KOPT-K1 (cell line): ENCODE results near the gene DDOST.

ENCODE experiments used
- H3K27ac ChIP-seq: fragments of 200-600 bp; sonication (generic); 2 replicates; pipeline ENCODE4 v1.5.1; 2016; ENCODE audit warnings: antibody characterized with exemption, mild to moderate bottlenecking, low read depth, low read length; ENCODE audit not compliant: poor library complexity, severe bottlenecking
- H3K36me3 ChIP-seq: fragments of 200-600 bp; sonication (generic); 2 replicates; pipeline ENCODE4 v1.5.1; 2017; ENCODE audit warnings: antibody characterized with exemption, mild to moderate bottlenecking, low read length, moderate library complexity; ENCODE audit not compliant: insufficient read depth
- H3K9me3 ChIP-seq: fragments of 200-600 bp; sonication (generic); 2 replicates; pipeline ENCODE4 v1.5.1; 2017; ENCODE audit warnings: antibody characterized with exemption, low read length, mild to moderate bottlenecking; ENCODE audit not compliant: insufficient read depth, poor library complexity, severe bottlenecking

Gene DDOST

GRCh38 chr1:20661207-20662109, at the start of gene DDOST:
DDOST (minus strand) TSS chr1:20661369; CDS start chr1:20661350, 19 bp downstream.
- no peaks in the 10 kb centered on the region for H3K9me3 ChIP-seq
- peaks cover 36% of the 10 kb centered on the region for H3K36me3 ChIP-seq
- peak within 1 kb of the TSS; percentile 83 for H3K27ac ChIP-seq

DNA sequence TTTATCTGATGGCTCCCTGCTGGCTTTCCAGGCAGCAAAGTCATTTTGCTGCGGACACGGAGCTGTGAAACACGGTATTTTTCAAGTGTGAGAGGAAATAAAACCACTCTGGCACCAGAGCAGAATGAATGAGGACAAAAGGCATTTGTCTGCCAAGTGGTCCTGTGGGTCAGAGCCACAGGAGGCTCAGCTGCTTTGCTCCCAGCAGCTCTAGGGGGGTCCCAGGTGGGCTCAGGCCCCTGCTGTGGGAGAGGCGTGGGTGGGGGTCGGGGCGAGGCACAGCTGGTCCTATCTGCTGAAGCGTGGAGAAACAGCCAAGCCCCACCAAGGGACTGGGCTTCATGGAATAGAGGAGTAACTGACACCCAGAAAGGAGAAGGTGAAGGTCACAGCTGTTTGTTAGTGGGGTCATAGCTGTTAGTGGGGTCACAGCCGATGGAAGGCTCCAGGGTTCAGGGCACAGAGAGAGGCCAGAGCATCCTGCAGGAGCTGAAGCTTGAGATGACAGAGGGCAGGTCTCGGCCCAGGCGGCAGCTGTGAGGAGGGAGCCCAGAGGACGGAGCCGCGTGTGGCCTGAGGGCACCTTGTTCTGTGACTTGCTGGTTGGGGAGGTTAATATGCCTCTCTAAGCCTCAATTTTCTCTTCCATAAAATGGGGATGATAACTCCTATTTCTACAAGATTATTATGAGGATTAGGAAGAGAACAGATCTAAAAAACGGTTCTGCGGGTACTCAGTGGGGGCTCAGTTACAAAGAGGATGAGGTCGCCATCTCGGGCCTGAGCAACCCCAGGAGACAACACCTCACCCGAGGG, 49.5 kb upstream of the DDOST start:
- H3K36me3 ChIP-seq = no peaks in the 10 kb centered on the region
- H3K9me3 ChIP-seq = no peaks in the 10 kb centered on the region
- no peak overlapping the region for H3K27ac ChIP-seq

DNA sequence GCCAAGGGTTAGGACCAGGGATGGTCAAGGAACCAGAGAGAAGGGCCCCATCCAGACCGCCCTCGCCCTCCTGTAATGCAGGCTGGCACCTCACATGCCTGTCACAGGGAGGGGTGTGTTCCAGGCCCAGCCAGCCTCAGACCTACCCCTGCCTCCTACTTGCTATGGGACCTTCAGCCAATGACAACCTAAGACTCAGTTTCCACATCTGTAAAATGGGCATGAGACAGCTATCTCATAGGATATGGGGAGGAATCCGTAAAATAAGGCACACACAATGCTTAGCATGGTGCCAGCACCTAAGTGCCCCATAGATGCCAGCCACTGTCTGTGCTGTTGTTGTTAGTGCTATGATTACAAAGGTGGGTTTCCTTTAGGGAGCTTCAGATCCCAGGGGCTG, 48.7 kb upstream of the DDOST start:
- Histone ChIP-seq H3K36me3 (no peaks in the 10 kb centered on the region), H3K9me3 (no peaks in the 10 kb centered on the region), H3K27ac (no peak overlapping the region)

- Histone ChIP-seq H3K36me3 (no peaks in the 10 kb centered on the region), H3K9me3 (no peaks in the 10 kb centered on the region), H3K27ac (no peak overlapping the region)
These were observed 47.7 kb upstream of the DDOST start for GRCh38 chr1:20708891-20709290.

DNA sequence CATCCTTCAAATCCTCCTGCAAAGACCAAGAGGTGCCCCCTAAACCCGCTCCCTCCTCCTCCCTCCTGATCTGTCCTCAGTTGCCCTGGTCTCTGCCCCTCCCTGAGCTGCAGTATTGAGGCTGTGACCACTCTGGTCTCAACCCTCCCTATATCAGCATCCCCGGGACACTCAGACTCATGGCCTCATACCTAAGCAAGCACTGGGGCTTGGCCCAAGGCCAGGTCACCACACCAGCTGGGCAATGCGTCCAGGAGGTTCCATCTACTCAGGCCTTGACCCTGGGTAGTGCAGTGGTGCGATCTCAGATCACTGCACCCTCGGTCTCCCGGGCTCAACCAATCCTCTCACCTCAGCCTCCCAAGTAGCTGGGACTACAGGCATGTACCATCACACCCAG, 46.9 kb upstream of the DDOST start:
- Histone ChIP-seq H3K9me3 (no peaks in the 10 kb centered on the region), H3K27ac (no peak overlapping the region), H3K36me3 (no peaks in the 10 kb centered on the region)

- no peaks in the 10 kb centered on the region for H3K9me3 ChIP-seq
- H3K36me3 ChIP-seq = no peaks in the 10 kb centered on the region
These were observed 45.7 kb upstream of the DDOST start for GRCh38 chr1:20706841-20707240.

GRCh38 chr1:20705203-20705755, 44.1 kb upstream of the DDOST start:
- H3K27ac ChIP-seq = peak overlapping the region; percentile 34
- no peaks in the 10 kb centered on the region for H3K36me3 ChIP-seq
- H3K9me3 ChIP-seq = no peaks in the 10 kb centered on the region

More at GRCh38 chr1:20706841-20707240, 45.7 kb upstream of the DDOST start:
- no peak overlapping the region for H3K27ac ChIP-seq

DNA sequence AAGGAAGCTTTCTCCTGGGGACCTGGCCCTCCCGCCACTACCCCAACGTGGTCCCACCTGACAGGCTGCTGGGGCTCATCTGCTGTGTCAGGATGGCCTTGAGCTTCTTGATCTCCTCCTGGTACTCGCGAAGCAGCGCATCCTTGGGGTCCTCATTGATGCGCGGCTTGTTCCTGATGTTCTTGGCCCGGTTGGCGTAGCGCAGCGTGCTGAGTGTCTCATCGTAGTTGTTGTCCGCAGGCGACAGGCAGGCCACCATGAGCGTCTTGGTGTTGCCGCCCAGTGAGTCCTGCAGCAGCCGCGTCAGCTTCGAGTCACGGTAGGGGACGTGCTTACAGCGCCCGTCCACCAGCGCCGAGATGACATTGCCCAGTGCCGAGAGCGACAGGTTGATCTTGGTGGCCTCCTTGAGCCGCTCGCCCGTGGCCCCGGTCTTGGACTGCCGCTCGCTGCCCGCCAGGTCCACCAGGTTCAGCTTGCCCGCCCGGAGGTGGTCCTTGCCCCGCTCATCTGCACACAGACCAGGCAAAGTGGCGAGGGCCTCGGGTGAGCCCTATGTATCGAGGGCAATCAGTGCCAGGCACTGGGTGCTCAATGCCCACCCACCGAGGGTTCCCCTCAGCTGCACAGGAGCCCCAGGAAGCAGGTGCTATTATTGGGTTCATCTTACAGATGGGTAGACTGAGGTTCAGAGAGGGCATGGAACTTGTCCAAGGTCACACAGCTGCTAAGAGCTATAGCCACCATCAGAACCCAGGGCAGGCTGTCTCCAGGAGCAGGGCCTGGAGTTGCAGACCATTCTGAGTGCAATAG, 43.4 kb upstream of the DDOST start:
- no peaks in the 10 kb centered on the region for H3K9me3 ChIP-seq
- peak overlapping the region; percentile 34 for H3K27ac ChIP-seq
- H3K36me3 ChIP-seq = no peaks in the 10 kb centered on the region

GRCh38 chr1:20703124-20703756, 42.1 kb upstream of the DDOST start:
- Histone ChIP-seq H3K9me3 (no peaks in the 10 kb centered on the region), H3K36me3 (no peaks in the 10 kb centered on the region)

DNA sequence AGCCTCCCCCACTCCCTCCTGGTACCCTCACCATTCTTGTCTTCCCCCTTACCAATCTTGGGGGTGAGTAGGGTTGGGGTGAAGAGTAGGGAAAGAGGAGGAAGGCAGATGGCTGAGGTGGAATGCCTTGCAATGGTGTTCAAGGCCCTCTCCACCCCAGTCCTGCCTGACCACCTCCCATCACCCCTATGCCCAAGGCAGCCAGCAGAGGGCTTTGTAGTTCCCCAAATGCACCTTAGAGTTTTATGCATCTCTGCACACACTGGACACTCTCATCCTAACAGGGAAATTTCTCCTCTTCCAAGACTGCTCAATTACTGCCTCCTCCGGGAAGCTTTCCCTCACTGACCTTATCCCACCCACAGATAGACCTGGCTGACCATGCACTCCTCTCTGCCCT, 41.2 kb upstream of the DDOST start:
- H3K27ac ChIP-seq = no peak overlapping the region
- H3K36me3 ChIP-seq = no peaks in the 10 kb centered on the region

More at GRCh38 chr1:20703124-20703756, 42.1 kb upstream of the DDOST start:
- no peak overlapping the region for H3K27ac ChIP-seq

DNA sequence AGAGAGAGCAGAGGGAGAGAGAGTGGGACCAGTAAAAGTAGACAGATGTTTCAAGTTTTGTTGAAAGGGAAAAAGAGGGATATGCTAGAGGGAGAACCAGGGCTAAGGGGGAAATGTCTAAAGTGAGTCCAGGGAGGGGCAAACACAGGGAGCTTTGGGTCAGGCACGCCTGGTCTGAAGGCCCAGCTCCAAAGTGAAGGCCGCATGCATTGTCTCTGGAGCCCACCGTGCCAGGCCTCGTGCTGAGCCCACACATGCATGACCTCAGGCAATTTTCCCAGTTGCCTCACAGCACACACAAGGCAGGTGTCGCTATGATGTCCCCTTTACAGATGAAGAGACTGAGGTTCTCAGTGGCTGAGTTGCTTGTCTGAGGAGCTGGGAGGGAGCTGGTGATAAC, 40.7 kb upstream of the DDOST start:
- H3K9me3 ChIP-seq = no peaks in the 10 kb centered on the region
- no peaks in the 10 kb centered on the region for H3K36me3 ChIP-seq
- H3K27ac ChIP-seq = no peak overlapping the region

More for the DNA sequence above, 41.2 kb upstream of the DDOST start:
- H3K9me3 ChIP-seq = no peaks in the 10 kb centered on the region

DNA sequence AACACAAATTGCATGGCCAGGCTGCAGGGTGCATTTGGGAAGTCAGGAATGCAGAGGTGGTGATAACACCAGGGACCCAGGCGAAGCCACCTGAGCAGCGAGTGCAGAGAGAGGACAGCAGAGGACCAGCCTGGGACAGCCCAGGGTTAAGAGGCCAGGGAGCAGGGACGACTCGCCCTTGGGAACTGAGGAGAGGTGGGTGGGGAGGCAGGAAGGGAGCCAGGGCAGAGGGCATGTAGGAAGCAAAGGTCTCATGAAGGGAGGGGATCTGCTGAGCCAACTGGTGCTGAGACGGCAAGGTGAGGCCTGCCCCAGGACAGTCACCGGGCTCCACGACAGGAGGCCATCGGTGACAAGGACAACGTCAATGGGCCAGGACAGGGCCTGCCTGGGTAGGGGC, 40.3 kb upstream of the DDOST start:
- Histone ChIP-seq H3K27ac (no peak overlapping the region), H3K36me3 (no peaks in the 10 kb centered on the region), H3K9me3 (no peaks in the 10 kb centered on the region)

DNA sequence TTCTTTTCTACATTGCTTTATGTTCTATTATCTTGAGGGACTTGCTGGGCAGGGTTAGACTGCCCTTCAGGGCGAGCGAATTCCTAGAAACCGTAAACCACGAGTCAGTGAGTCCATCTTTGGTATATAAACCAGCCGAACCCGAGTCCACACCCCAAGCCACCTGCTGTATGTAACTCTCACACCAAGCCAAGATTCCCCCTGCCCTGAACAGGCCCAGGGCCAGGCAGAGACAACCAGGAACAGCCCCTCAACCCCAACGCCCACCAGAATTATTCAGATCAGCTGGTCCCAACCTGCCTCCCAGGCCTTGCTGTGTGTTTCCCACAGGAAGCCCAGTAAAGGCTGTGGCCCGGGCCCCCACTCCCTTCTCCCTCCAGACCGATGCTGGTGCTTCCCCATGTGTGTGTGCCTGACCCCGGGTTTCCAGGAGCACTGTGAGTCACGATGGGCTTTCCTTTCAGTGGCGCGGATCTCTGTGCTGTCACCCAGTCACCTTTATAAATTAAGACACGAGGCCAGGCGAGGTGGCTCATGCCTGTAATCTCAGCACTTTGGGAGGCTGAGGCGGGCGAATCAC, 39.6 kb upstream of the DDOST start:
- Histone ChIP-seq H3K36me3 (no peaks in the 10 kb centered on the region), H3K27ac (no peak overlapping the region), H3K9me3 (no peaks in the 10 kb centered on the region)

DNA sequence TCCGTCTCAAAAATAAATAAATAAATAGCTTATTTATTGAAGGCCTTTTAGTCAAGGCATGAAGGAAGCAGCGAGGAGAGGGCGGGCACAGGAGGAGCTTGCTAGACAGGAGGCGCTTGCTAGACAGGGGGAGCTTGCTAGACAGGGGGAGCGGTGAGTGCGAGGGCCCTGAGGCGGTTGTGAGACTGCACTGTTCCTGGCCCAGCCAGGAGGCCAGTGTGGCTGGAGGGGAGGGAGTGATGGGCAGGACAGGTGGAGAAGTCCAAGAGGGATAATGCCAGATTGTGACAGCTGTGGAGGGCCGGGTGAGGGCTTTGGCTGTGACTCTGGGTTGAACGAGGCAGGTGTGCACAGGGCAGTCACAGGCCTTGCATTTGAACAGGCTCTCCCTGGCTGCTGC, 38.4 kb upstream of the DDOST start:
- no peak overlapping the region for H3K27ac ChIP-seq
- H3K9me3 ChIP-seq = no peaks in the 10 kb centered on the region
- no peaks in the 10 kb centered on the region for H3K36me3 ChIP-seq
